NCI-H226 (cell line): ENCODE data around the gene TBKBP1.

Experiments used
- DNase-seq: peaks from one replicate; pipeline ENCODE4 v3.0.0-alpha.2; 2015

TBKBP1 gene, protein sequence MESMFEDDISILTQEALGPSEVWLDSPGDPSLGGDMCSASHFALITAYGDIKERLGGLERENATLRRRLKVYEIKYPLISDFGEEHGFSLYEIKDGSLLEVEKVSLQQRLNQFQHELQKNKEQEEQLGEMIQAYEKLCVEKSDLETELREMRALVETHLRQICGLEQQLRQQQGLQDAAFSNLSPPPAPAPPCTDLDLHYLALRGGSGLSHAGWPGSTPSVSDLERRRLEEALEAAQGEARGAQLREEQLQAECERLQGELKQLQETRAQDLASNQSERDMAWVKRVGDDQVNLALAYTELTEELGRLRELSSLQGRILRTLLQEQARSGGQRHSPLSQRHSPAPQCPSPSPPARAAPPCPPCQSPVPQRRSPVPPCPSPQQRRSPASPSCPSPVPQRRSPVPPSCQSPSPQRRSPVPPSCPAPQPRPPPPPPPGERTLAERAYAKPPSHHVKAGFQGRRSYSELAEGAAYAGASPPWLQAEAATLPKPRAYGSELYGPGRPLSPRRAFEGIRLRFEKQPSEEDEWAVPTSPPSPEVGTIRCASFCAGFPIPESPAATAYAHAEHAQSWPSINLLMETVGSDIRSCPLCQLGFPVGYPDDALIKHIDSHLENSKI

DNA sequence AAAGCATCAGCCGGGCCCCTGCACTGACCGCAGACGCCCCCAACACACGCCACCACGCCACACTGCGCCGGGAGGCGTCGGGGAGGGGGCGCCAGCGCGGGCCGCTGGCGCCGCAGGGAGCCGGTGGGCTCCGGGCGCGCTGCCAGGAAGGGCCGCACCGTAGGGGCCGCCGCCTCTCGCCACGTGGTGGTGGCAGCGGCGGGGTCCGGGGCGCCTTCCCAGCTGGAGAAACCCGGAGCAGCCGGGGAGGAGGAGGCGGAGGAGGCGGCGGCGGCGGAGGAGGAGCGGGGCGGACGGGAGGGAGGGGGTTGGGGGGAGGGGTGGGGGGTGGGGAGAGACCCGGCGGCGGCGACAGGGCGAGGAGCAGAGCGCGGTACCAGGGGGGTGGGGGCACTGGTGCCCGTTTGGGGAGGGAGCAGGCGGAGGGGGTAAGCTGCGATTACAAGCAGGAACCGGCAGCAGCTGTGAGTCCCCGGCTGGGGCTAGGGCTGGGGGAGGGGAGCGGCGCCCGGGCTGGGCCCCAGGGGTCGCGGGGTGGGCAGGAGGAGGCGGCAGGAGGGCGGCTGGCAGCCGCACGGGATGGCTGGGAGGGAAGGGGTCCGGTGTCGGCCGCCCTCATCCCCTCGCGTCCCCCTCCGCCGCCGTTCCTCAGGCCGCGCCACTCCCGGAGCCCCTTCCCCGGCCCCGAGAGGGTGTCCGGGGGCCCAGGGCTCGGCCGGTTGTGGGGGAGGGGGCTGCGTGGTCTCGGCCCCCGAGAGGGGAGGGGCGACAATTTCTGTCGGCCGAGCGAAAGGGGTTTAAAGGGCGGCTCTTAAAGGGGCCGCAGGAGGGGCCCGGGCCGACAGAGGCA, at the start of gene TBKBP1:
Gene TBKBP1 (plus strand): TSS at position 431 of the 850 bp plus-strand sequence. CDS start 1,952 bp downstream, outside the sequence.
- DNase-seq, result no peak

- no peak for DNase-seq
Observed at GRCh38 chr17:47644324-47644723, 49.6 kb upstream of the TBKBP1 start.

GRCh38 chr17:47649153-47649971, 44.6 kb upstream of the TBKBP1 start, which contains the start of gene KPNB1:
Gene KPNB1 (plus strand): TSS chr17:47649919. CDS start chr17:47650245, 326 bp downstream.
- peak; percentile 100 for DNase-seq

GRCh38 chr17:47649972-47650524, 43.9 kb upstream of the TBKBP1 start:
- no peak for DNase-seq

DNA sequence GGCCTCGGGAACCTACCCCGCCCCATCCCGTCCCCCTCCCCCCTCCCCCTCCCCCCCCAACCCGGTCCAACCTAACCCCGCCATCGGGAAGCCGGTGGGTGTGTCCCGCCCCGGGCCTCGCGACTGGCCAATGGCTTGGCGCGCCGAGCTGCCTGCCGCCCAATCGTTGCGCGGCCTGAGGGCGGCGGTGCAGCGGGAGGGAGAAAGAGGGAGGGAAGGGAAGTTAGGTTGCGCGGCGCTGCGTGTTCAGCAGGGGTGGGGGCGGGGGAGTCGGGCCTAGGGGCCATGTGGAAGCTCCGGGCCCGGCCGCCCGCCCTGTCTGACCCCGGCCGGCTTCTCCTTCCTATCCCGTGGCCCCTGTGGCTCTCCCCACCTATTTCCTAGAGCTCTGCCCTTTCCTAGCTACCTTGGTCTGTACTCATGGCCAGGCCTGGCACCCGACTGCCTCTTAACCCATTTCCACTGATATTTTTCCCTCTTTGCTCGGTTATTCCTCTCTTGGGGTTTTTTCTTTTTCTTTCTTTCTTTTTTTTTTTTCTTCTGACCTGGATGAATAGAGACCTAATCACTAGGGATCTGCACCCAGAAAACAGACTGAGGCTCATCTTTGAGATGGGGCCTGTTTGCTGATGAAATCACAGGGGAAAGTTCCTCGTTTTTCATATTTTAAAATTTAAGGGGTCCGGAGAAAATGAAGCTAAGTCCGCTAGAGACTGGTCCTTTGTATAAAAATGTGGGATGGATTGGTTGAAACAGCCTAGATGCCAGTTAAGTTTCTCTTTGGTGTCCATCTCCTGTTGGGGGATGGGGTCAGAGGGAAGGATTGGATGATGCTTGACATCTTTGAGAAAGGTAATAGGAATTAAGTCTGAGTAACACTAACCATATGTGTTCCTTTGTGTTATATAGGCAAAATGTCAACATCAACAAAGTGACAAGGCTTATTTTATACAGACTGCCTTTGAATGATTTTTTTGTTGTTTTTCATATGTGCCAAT, 43.1 kb upstream of the TBKBP1 start:
- DNase-seq, result peak; percentile 98

- no peak for DNase-seq
Observed at GRCh38 chr17:47651704-47652103, 42.3 kb upstream of the TBKBP1 start.

GRCh38 chr17:47652570-47652969, 41.4 kb upstream of the TBKBP1 start:
- no peak for DNase-seq

DNA sequence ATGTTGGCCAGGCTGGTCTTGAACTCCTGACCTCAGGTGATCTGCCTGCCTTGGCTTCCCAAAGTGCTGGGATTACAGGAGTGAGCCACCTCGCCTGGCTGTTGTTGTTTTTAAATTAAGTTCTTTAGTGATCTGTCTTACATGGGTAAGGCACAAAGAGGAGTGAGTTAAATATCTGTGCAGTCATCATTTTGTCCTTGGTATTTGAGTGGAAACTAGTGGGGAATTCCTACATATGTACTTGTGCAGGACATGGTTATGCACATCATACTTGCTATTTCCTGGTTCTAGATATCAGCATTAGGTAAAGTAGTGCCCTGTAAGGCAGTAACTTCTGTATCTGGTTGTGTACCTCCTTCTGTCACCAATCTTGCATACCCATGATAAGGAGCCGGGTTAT, 40.5 kb upstream of the TBKBP1 start:
- DNase-seq, result no peak

GRCh38 chr17:47654991-47655390, 39.0 kb upstream of the TBKBP1 start:
- no peak for DNase-seq

DNA sequence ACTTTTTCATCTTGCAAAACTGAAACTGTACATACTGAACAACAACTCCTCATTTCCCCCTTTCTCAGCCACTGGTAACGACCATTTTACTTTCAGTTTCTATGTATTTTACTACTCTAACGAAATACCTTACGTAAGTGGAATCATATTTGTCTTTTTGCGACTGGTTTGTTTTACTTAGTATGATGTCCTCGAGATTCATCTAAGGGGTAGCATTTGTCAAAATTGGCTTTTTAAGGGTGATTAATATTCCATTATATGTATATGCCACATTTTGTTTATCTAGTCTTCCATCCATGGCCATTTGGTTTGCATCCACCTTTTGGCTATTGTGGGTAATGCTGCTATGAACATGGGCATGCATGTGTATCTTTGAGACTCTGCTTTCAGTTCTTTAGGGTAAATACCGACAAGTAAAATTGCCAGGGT, 33.9 kb upstream of the TBKBP1 start:
- DNase-seq, result no peak

- no peak for DNase-seq
Observed at GRCh38 chr17:47663912-47664623, 29.9 kb upstream of the TBKBP1 start.

- no peak for DNase-seq
Observed at GRCh38 chr17:47664624-47664941, 29.4 kb upstream of the TBKBP1 start.

DNA sequence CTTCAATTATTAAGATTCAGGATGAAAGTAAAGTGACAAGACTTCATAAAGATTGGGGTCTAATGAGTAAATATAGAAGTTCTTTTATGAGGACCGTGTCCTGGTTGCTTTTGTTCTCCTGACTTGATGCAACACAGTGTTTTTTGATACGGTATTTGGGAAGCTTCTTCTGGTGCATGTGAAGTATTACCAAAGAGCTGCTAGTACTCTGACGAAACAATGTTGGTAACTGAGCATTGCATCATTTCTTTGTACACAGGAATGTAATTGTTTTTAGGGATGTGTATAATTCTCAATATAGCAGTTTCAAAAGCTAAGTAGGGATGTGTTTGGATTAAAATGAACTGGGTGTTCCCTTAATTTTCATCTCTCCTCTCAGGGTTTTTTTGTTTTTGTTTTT, 28.3 kb upstream of the TBKBP1 start:
- DNase-seq, result no peak

DNA sequence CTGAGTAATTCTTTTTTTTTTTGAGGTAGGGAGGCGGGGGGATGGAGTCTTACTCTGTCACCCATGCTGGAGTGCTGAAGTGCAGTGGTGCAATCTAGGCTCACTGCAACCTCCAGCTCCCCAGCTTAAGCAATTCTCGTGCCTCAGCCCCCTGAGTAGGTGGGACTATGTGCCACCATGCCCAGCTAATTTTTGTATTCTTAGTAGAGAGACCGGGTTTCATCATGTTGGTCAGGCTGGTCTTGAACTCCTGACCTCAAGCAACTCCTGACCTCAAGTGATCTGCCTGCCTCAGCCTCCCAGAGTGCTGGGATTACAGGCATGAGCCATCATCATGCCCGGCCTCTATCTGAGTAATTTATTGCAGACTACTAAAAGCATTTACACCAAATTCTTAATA, 24.9 kb upstream of the TBKBP1 start:
- DNase-seq, result no peak

DNA sequence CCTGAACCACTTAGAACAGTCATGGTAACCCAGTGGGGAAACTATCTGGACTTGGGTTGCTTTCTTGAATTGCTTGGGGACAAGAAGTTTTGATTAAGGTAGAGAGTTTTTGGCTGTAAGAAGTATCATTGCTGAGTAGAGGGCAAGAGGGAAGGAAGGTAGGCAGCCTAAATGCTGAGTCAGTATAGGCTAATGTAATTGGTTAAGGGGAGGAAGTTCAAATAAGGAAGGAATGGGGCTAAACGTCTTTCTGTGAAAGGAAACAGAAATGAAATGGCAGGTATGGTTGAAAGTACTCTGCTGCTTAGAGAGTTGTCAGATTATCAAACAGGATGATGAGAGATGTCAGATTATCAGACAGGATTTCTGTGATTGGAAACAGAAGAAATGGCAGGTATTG, 23.9 kb upstream of the TBKBP1 start:
- no peak for DNase-seq

DNA sequence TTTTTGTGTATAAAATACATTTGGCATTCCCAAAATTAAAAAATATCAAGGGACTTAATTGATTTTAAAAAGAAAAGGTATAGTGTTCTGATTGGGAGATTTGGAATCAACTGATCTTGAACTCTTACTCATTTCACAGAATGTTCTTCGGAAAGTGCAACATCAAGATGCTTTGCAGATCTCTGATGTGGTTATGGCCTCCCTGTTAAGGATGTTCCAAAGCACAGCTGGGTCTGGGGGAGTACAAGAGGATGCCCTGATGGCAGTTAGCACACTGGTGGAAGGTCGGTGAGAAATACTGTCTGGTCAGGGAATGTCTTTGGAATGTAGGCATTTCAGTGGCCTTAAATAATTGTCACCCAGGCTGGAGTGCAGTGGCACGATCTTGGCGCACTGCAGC, 19.5 kb upstream of the TBKBP1 start:
- DNase-seq, result no peak

- DNase-seq, result no peak
Observed at GRCh38 chr17:47675380-47676198, 18.4 kb upstream of the TBKBP1 start.

- no peak for DNase-seq
Observed at GRCh38 chr17:47676199-47676472, 17.8 kb upstream of the TBKBP1 start.

GRCh38 chr17:47676510-47677165, 17.3 kb upstream of the TBKBP1 start:
- DNase-seq, result no peak
